K562 (cell line): ENCODE results near the gene ACP6. TPM values are rescaled to one million over a fixed set of nuclear protein-coding genes. Genes with fewer than 3 reads are reported as not detected.

Experiments
- ATAC-seq: fragments of 200-7000 bp; cut with Tn5 transposase; 3 replicates; pipeline ENCODE4 v1.9.1; 2020; ENCODE audit warnings: moderate library complexity
- BruUV-seq: library from RNA; stranded (reverse); fragments of 400-500 nt; replicated peaks from 2 replicates; lab custom pipeline; 2021; lab: Mats Ljungman, UMichigan
- CTCF ChIA-PET: fragments of 300-600 bp; formaldehyde crosslinking; extraction: SDS; loops from one replicate; lab custom pipeline; 2021; ENCODE audit warnings: low intra/inter-chr PET ratio; lab: Yijun Ruan, JAX
- POLR2A ChIA-PET: fragments of 300-600, 350-650 bp; sonication (Branson Sonifier 250); formaldehyde crosslinking; extraction: SDS; loops from one replicate; lab custom pipeline; 2021; ENCODE audit warnings: antibody characterized with exemption, inconsistent platforms; lab: Yijun Ruan, JAX
- DNase-seq, 4 experiments: peaks; one replicate each; pipeline versions ENCODE4 v3.0.0 to v3.0.0-alpha.2; 2011 to 2018; ENCODE audit warnings: low spot score in 3 of 4, mixed read lengths in 3 of 4; ENCODE audit errors: extremely low read depth in 1 of 4
- FAIRE-seq: peaks from 2 replicates; lab custom pipeline; 2011; peaks lifted over from hg19 to GRCh38; lab: Jason Lieb, UNC
- H2AFZ ChIP-seq: 2 replicates; pipeline ENCODE4 v1.6.0; 2011; ENCODE audit warnings: low read depth, low read length, control low read depth, inconsistent platforms
- H3K27ac ChIP-seq: fragments of 200-600 bp; 3 replicates; pipeline ENCODE4 v1.8.0; 2011; ENCODE audit warnings: low read depth, mild to moderate bottlenecking, control low read depth, inconsistent platforms, low read length, moderate library complexity, mixed read lengths; ENCODE audit errors: extremely low read depth
- H3K27me3 ChIP-seq, 2 experiments: fragments of 300-600 bp in 1 of 2; 2 replicates in 1 of 2; 3 replicates in 1 of 2; pipeline versions ENCODE4 v1.6.0 to v1.8.0; 2011; ENCODE audit warnings: inconsistent platforms in 2 of 2, low read length in 2 of 2, mild to moderate bottlenecking in 1 of 2, mixed read lengths in 1 of 2, moderate library complexity in 1 of 2; ENCODE audit not compliant: control insufficient read depth in 2 of 2, insufficient read depth in 2 of 2
- H3K36me3 ChIP-seq: fragments of 300-600 bp; 3 replicates; pipeline ENCODE4 v1.8.0; 2011; ENCODE audit warnings: mild to moderate bottlenecking, low read length, inconsistent platforms; ENCODE audit not compliant: control insufficient read depth, insufficient read depth
- H3K4me1 ChIP-seq, 2 experiments: fragments of 200-600 bp in 1 of 2; replicated peaks in 1 of 2; 2 replicates in 1 of 2; 3 replicates in 1 of 2; pipeline versions ENCODE4 v1.5.1 to v1.8.0; 2011; ENCODE audit warnings: inconsistent platforms in 2 of 2, low read length in 2 of 2, mild to moderate bottlenecking in 1 of 2, mixed read lengths in 1 of 2, moderate library complexity in 1 of 2; ENCODE audit not compliant: control insufficient read depth in 2 of 2, insufficient read depth in 2 of 2
- H3K4me2 ChIP-seq: 2 replicates; pipeline ENCODE4 v1.6.1; 2011; ENCODE audit warnings: low read length, control low read depth, inconsistent platforms, mixed read lengths; ENCODE audit not compliant: insufficient read depth
- H3K4me3 ChIP-seq: fragments of 200-600 bp; sonication (generic), shearing (Covaris generic); 2 replicates; pipeline ENCODE4 v1.5.1; 2016; ENCODE audit warnings: control low read depth, inconsistent platforms
- H3K79me2 ChIP-seq: fragments of 200-600 bp; 3 replicates; pipeline ENCODE4 v1.8.0; 2011; ENCODE audit warnings: low read length, inconsistent platforms; ENCODE audit not compliant: control insufficient read depth, insufficient read depth
- H3K9ac ChIP-seq, 2 experiments: 2 replicates each; pipeline versions ENCODE4 v1.6.0 to v1.6.1; 2011; ENCODE audit warnings: low read depth in 2 of 2, low read length in 2 of 2, control low read depth in 1 of 2, inconsistent platforms in 1 of 2, mild to moderate bottlenecking in 1 of 2, mixed read lengths in 1 of 2; ENCODE audit not compliant: insufficient read depth in 1 of 2
- H3K9me1 ChIP-seq: one replicate; pipeline ENCODE4 v1.6.0; 2011; ENCODE audit warnings: inconsistent platforms, mild to moderate bottlenecking, low read length, moderate library complexity; ENCODE audit not compliant: control insufficient read depth, insufficient read depth
- H3K9me3 ChIP-seq: replicated peaks from 2 replicates; pipeline ENCODE4 v1.5.1; 2011; ENCODE audit warnings: low read depth, low read length, inconsistent platforms; ENCODE audit not compliant: control insufficient read depth, insufficient read depth
- H4K20me1 ChIP-seq: replicated peaks from 2 replicates; pipeline ENCODE4 v1.6.1; 2011; ENCODE audit warnings: low read length, inconsistent platforms, mixed read lengths; ENCODE audit not compliant: control insufficient read depth, insufficient read depth
- EGR1 ChIP-seq: fragments of 450-650 bp; conservative IDR thresholded peaks from 2 replicates; pipeline ENCODE4 v1.6.1; 2017; ENCODE audit warnings: mild to moderate bottlenecking
- NEUROD1 ChIP-seq: fragments of 150-350 bp; IDR thresholded peaks from 2 replicates; pipeline ENCODE4 v1.6.1; 2014; ENCODE audit warnings: borderline replicate concordance, low read length, low read depth; ENCODE audit not compliant: partially characterized antibody
- NFATC3 ChIP-seq: fragments of 450-650 bp; IDR thresholded peaks from 2 replicates; pipeline ENCODE4 v1.6.1; 2017; ENCODE audit warnings: mild to moderate bottlenecking
- POLR3A ChIP-seq: IDR thresholded peaks from 2 replicates; pipeline ENCODE4 v1.6.1; 2011; ENCODE audit warnings: borderline replicate concordance, mild to moderate bottlenecking, moderate library complexity; ENCODE audit not compliant: insufficient read length, insufficient read depth; ENCODE audit errors: extremely low read depth
- ZC3H11A ChIP-seq: IDR thresholded peaks from 2 replicates; pipeline ENCODE4 v1.6.1; 2012; ENCODE audit warnings: low read depth, low read length, improper control_type of control experiment
- ZNF57 ChIP-seq: fragments of 450-650 bp; formaldehyde crosslinking; IDR thresholded peaks from 2 replicates; pipeline ENCODE4 v1.4.0; 2020; ENCODE audit warnings: mild to moderate bottlenecking, moderate library complexity
- ZSCAN29 ChIP-seq: fragments of 450-650 bp; IDR thresholded peaks from 2 replicates; pipeline ENCODE4 v1.6.1; 2017
- WGBS: fragments of 100-300 bp; shearing (Covaris generic); methylation state at CpG from one replicate; pipeline ENCODE4 v1.1.6; 2016; ENCODE audit warnings: low coverage, mixed read lengths; ENCODE audit not compliant: insufficient coverage; ENCODE audit errors: missing lambda C conversion rate; 5-methylcytosine and 5-hydroxymethylcytosine counted together
- in situ Hi-C: fragments of 300-500 bp; cut with MboI; formaldehyde crosslinking; loops from 4 replicates; pipeline ENCODE4 v1.15.0; 2018; ENCODE audit warnings: inconsistent platforms, mixed read lengths
- intact Hi-C: fragments of 100-400 bp; cut with micrococcal nuclease; formaldehyde crosslinking; loops from 2 replicates; pipeline ENCODE4 v1.14.2; 2022
- polyA plus RNA-seq, 8 experiments: library from polyadenylated mRNA; depleted of rRNA in 4 of 8; stranded (reverse) in 5 of 8; unstranded in 3 of 8; fragments of >200 nt; fragmentation: Nextera tagmentation in 2 of 8; fragmentation: Illumina TruSeq in 1 of 8; extraction: Ambion mirVana in 2 of 8; extraction: Trizol in 1 of 8; gene quantifications; 2 replicates each; pipeline versions ENCODE4 v1.2.1 to v1.2.3, GENCODE V29; 2011 to 2014; ENCODE audit warnings: inconsistent platforms in 1 of 8, missing spikeins in 1 of 8
- total RNA-seq, 7 experiments: library from RNA; depleted of rRNA in 6 of 7; stranded (reverse); fragments of >200 nt in 6 of 7; fragmentation: Illumina TruSeq in 2 of 7; extraction: Trizol in 2 of 7; gene quantifications; 2 replicates each; pipeline versions ENCODE4 v1.2.1 to v1.2.3, GENCODE V29; 2011 to 2021; ENCODE audit warnings: low replicate concordance in 1 of 7
- TF ChIP-seq, protein P1 (sequence below): IDR thresholded peaks from 3 replicates; pipeline ENCODE4 v1.6.1; 2011; ENCODE audit warnings: borderline replicate concordance, mild to moderate bottlenecking, moderate library complexity; ENCODE audit not compliant: insufficient read length; ENCODE audit errors: extremely low read depth
- TF ChIP-seq, protein P2 (sequence below), 2 experiments: fragments of 450-650 bp; conservative IDR thresholded peaks; 2 replicates each; pipeline ENCODE4 v1.6.1; 2017; ENCODE audit warnings: mild to moderate bottlenecking in 2 of 2, moderate library complexity in 2 of 2
- TF ChIP-seq, protein P3 (sequence below): fragments of 250-450 bp; sonication (Bioruptor Pico); IDR thresholded peaks from 2 replicates; pipeline ENCODE4 v1.4.0; 2020

The ACP6 gene
- total and polyA plus RNA-seq, 9 of the 15 experiments (the other 6 are each of a cell fraction or from before 2014, with no cell fraction given) = 0.05 to 1.4 (median 0.49) TPM

DNA sequence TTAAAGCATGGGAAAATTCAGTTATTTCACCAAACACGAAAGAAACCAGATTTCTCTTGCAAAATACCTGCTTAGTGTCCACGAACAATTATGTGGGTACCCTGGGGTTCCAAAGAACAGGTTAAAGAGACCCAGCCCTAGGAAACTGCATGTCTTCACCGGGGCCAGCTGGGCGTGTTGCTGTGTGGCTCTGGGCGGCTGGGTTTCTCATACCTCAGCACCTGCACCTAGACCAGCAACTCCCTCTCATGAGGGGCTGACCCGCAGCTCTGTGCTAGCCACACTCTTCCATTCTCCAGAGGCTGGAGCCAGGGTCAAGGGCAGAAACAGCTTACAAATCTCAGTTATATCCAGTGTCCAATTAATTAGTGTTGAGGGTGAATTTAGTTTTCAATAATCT lies 40.3 kb downstream of the ACP6 start:
- DNase-seq (no peak), FAIRE-seq (no peak), ATAC-seq (peak; percentile 31; the same call in 1 of the 3 replicates)
- H3K4me1 ChIP-seq = no peaks in the 10 kb centered on the region; a peak in 1 of 5 replicates
- TF ChIP-seq, protein P1, sequence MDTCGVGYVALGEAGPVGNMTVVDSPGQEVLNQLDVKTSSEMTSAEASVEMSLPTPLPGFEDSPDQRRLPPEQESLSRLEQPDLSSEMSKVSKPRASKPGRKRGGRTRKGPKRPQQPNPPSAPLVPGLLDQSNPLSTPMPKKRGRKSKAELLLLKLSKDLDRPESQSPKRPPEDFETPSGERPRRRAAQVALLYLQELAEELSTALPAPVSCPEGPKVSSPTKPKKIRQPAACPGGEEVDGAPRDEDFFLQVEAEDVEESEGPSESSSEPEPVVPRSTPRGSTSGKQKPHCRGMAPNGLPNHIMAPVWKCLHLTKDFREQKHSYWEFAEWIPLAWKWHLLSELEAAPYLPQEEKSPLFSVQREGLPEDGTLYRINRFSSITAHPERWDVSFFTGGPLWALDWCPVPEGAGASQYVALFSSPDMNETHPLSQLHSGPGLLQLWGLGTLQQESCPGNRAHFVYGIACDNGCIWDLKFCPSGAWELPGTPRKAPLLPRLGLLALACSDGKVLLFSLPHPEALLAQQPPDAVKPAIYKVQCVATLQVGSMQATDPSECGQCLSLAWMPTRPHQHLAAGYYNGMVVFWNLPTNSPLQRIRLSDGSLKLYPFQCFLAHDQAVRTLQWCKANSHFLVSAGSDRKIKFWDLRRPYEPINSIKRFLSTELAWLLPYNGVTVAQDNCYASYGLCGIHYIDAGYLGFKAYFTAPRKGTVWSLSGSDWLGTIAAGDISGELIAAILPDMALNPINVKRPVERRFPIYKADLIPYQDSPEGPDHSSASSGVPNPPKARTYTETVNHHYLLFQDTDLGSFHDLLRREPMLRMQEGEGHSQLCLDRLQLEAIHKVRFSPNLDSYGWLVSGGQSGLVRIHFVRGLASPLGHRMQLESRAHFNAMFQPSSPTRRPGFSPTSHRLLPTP = no peak
- TF ChIP-seq NEUROD1 (no peak), POLR3A (no peak), EGR1 (no peak), ZNF57 (CRISPR knock-in tag) (no peak), ZSCAN29 (no peak), ZC3H11A (no peak), NFATC3 (no peak)
- TF ChIP-seq, protein P2, sequence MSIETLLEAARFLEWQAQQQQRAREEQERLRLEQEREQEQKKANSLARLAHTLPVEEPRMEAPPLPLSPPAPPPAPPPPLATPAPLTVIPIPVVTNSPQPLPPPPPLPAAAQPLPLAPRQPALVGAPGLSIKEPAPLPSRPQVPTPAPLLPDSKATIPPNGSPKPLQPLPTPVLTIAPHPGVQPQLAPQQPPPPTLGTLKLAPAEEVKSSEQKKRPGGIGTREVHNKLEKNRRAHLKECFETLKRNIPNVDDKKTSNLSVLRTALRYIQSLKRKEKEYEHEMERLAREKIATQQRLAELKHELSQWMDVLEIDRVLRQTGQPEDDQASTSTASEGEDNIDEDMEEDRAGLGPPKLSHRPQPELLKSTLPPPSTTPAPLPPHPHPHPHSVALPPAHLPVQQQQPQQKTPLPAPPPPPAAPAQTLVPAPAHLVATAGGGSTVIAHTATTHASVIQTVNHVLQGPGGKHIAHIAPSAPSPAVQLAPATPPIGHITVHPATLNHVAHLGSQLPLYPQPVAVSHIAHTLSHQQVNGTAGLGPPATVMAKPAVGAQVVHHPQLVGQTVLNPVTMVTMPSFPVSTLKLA (conservative IDR thresholded peaks at IDR 0.05) = no peak
- TF ChIP-seq, protein P3, sequence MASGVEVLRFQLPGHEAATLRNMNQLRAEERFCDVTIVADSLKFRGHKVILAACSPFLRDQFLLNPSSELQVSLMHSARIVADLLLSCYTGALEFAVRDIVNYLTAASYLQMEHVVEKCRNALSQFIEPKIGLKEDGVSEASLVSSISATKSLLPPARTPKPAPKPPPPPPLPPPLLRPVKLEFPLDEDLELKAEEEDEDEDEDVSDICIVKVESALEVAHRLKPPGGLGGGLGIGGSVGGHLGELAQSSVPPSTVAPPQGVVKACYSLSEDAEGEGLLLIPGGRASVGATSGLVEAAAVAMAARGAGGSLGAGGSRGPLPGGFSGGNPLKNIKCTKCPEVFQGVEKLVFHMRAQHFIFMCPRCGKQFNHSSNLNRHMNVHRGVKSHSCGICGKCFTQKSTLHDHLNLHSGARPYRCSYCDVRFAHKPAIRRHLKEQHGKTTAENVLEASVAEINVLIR (CRISPR knock-in tag) = no peak
- no peak overlapping the region for H3K4me3 ChIP-seq
- H3K9me3 ChIP-seq = no peaks in the 10 kb centered on the region
- no peaks in the 10 kb centered on the region for H4K20me1 ChIP-seq
- H3K4me2 ChIP-seq = no peak overlapping the region
- H3K27me3 ChIP-seq = peaks cover 0 to 22% of the 10 kb centered on the region in 2 experiments; a peak in 2 of 5 replicates
- H3K36me3 ChIP-seq = no peaks in the 10 kb centered on the region
- no TSS peak for BruUV-seq
- no peak overlapping the region for H3K9ac ChIP-seq
- H3K9me1 ChIP-seq = no peaks in the 10 kb centered on the region
- in situ Hi-C loops (loop anchor here (10.0 kb wide), 1 partner anchor 335 kb away; no protein-coding TSS in a partner anchor), intact Hi-C loops (no loop called here)
- POLR2A ChIA-PET = interaction anchor here (1.4 kb wide), 1 partner anchor 9 kb away, joined by 3 read pairs; no protein-coding TSS in a partner anchor
- WGBS = 14% methylated on average over 6 of the region's 6 CpGs
- H3K79me2 ChIP-seq = no peaks in the 10 kb centered on the region
- CTCF ChIA-PET = no interaction called here
- H2AFZ ChIP-seq = no peak overlapping the region
- H3K27ac ChIP-seq = no peak overlapping the region
